ENCODE data around the gene SPECC1L.

SPECC1L gene

GRCh38 chr22:24322522-24322921, 51.9 kb downstream of the SPECC1L start:
- DNase-seq (ENCODE audit: low read depth in 2 of 2): no peak

- DNase-seq (ENCODE audit: low read depth in 2 of 2): no peak
Measured at GRCh38 chr22:24323233-24323632, 52.6 kb downstream of the SPECC1L start.

- DNase-seq (ENCODE audit: low read depth in 2 of 2): no peak
Measured at GRCh38 chr22:24323695-24324094, 53.1 kb downstream of the SPECC1L start.

GRCh38 chr22:24324137-24324536, 53.5 kb downstream of the SPECC1L start:
- DNase-seq (ENCODE audit: low read depth in 2 of 2): no peak

GRCh38 chr22:24325105-24325757, 54.6 kb downstream of the SPECC1L start:
- no peak for DNase-seq (ENCODE audit: low read depth in 2 of 2)

- DNase-seq (ENCODE audit: low read depth in 2 of 2): no peak
Measured at GRCh38 chr22:24326266-24326665, 55.6 kb downstream of the SPECC1L start.

GRCh38 chr22:24327832-24328231, 57.2 kb downstream of the SPECC1L start:
- DNase-seq (ENCODE audit: low read depth in 2 of 2): no peak

- no peak for DNase-seq (ENCODE audit: low read depth in 2 of 2)
Measured at GRCh38 chr22:24329453-24329852, 58.8 kb downstream of the SPECC1L start.

GRCh38 chr22:24330636-24331035, 60.0 kb downstream of the SPECC1L start:
- DNase-seq (ENCODE audit: low read depth in 2 of 2): no peak

GRCh38 chr22:24331468-24332440, 61.1 kb downstream of the SPECC1L start:
- DNase-seq (ENCODE audit: low read depth in 2 of 2): no peak

- no peak for DNase-seq (ENCODE audit: low read depth in 2 of 2)
Measured at GRCh38 chr22:24333301-24333700, 62.7 kb downstream of the SPECC1L start.

- no peak for DNase-seq (ENCODE audit: low read depth in 2 of 2)
Measured at GRCh38 chr22:24335496-24335895, 64.9 kb downstream of the SPECC1L start.

GRCh38 chr22:24337894-24338645, 67.4 kb downstream of the SPECC1L start:
- no peak for DNase-seq (ENCODE audit: low read depth in 2 of 2)

- no peak for DNase-seq (ENCODE audit: low read depth in 2 of 2)
Measured at GRCh38 chr22:24338726-24339451, 68.3 kb downstream of the SPECC1L start.

- no peak for DNase-seq (ENCODE audit: low read depth in 2 of 2)
Measured at GRCh38 chr22:24339452-24339747, 68.8 kb downstream of the SPECC1L start.

- DNase-seq (ENCODE audit: low read depth in 2 of 2): no peak
Measured at GRCh38 chr22:24341627-24342026, 71.0 kb downstream of the SPECC1L start.

GRCh38 chr22:24350627-24351026, 80.0 kb downstream of the SPECC1L start:
- DNase-seq (ENCODE audit: low read depth in 2 of 2): no peak

GRCh38 chr22:24353121-24353520, 82.5 kb downstream of the SPECC1L start:
- no peak for DNase-seq (ENCODE audit: low read depth in 2 of 2)

GRCh38 chr22:24355574-24355973, 84.9 kb downstream of the SPECC1L start:
- no peak for DNase-seq (ENCODE audit: low read depth in 2 of 2)

GRCh38 chr22:24357547-24357946, 86.9 kb downstream of the SPECC1L start:
- no peak for DNase-seq (ENCODE audit: low read depth in 2 of 2)

GRCh38 chr22:24358105-24358836, 87.6 kb downstream of the SPECC1L start:
- no peak for DNase-seq (ENCODE audit: low read depth in 2 of 2)
